HepG2 (cell line): ENCODE measurements around the gene GRM7.

Source experiments
- EZH2 ChIP-seq: conservative IDR thresholded peaks from 2 replicates; pipeline ENCODE4 v1.6.1; 2012; ENCODE audit warnings: mild to moderate bottlenecking, low read depth, low read length, moderate library complexity
- POLR2A ChIP-seq, 2 experiments: IDR thresholded peaks; 2 replicates each; pipeline ENCODE4 v1.6.1; 2011; ENCODE audit warnings: low read depth in 2 of 2, low read length in 2 of 2, mild to moderate bottlenecking in 1 of 2, moderate library complexity in 1 of 2; ENCODE audit not compliant: insufficient read depth in 1 of 2

DNA sequence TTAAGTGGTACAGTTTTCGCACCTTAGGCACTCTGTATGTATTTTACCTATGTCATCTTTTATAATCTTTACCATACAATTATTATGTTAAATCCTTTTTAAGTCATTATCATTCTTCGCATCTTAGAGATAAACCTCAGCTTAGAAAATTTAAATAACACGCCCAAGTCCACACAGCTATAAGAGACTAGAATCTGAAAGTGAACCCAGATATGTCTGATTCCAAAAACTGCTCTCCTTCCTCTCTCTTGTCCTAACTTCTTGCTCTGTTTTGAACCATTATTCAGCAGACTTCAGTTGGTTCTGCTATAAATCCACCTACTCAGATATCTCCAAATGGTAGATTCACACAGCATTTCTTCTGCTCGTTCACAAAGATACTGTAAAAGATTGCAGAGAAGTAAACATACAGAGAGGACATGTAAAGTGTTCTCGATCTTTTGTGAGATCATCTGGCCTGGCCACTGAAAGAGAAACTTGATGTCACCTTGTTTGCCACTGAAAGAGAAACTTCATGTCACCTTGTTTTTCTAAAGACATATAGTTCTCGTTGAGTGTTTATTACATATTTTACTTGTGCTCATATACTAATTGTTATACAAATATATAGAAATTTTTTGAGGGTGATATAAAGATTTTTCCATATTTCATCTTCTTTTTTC, 533.2 kb downstream of the GRM7 start:
- TF ChIP-seq POLR2A (IDR thresholded peaks at IDR 0.05; ENCODE audit: insufficient read depth in 1 of 2, low read depth in 2 of 2, low read length in 2 of 2): no peak
- TF ChIP-seq EZH2: no peak
